Inflammatory macrophage treated with lipopolysaccharide for 4 hours (primary cell): ENCODE measurements around the gene CUTA.

Experiments
- DNase-seq: peaks from one replicate; pipeline ENCODE4 v3.0.0-alpha.2; 2020

CUTA gene

GRCh38 chr6:33420491-33421343 lies 2.8 kb upstream of the CUTA start:
- DNase-seq, result no peak

- no peak for DNase-seq
Measured at GRCh38 chr6:33419580-33420490, 1.9 kb upstream of the CUTA start, which contains the start of gene SYNGAP1. TSS of gene SYNGAP1 (plus strand) at chr6:33420065. CDS start at chr6:33420265, 200 bp downstream.

GRCh38 chr6:33418690-33419291 lies 884 bp upstream of the CUTA start:
- peak; percentile 50 for DNase-seq

GRCh38 chr6:33417128-33417902 lies 592 bp downstream of the CUTA start:
- peak; percentile 54 for DNase-seq

- DNase-seq, result no peak
Measured at GRCh38 chr6:33416386-33417127, 1.4 kb downstream of the CUTA start.

- DNase-seq, result no peak
Measured at GRCh38 chr6:33415831-33416230, 2.1 kb downstream of the CUTA start.

- DNase-seq, result peak; percentile 30
Measured at GRCh38 chr6:33414592-33415271, 3.2 kb downstream of the CUTA start.

GRCh38 chr6:33413241-33414120 lies 4.4 kb downstream of the CUTA start:
- DNase-seq, result no peak

GRCh38 chr6:33412140-33413009 lies 5.5 kb downstream of the CUTA start:
- DNase-seq, result no peak

GRCh38 chr6:33411632-33412005 lies 6.3 kb downstream of the CUTA start:
- DNase-seq, result no peak

GRCh38 chr6:33410711-33411631 lies 6.9 kb downstream of the CUTA start, which contains the start of gene PHF1:
TSS of gene PHF1 (plus strand) at chr6:33411014. CDS start at chr6:33412264, 1,250 bp downstream.
- DNase-seq, result no peak

- peak; percentile 99 for DNase-seq
Measured at GRCh38 chr6:33410050-33410710, 7.7 kb downstream of the CUTA start.

- peak; percentile 55 for DNase-seq
Measured at GRCh38 chr6:33407132-33407718, 10.7 kb downstream of the CUTA start.

- DNase-seq, result no peak
Measured at GRCh38 chr6:33406126-33406525, 11.8 kb downstream of the CUTA start.

GRCh38 chr6:33405386-33405940 lies 12.4 kb downstream of the CUTA start:
- DNase-seq, result no peak

GRCh38 chr6:33404884-33405283 lies 13.0 kb downstream of the CUTA start:
- no peak for DNase-seq
